A673 (cell line): ENCODE data around the gene MRNIP. TPM values are rescaled to one million over a fixed set of nuclear protein-coding genes. Genes with fewer than 3 reads are reported as not detected.

ENCODE experiments used
- BruUV-seq: library from RNA; stranded (reverse); fragments of 400-500 nt; replicated peaks from 2 replicates; lab custom pipeline; 2021; lab: Mats Ljungman, UMichigan
- CTCF ChIA-PET: fragments of 300-600 bp; sonication (Branson Sonifier 250); formaldehyde crosslinking; loops from one replicate; lab custom pipeline; 2022; ENCODE audit warnings: antibody characterized with exemption; lab: Charles Lee
- POLR2A ChIA-PET: fragments of 300-600 bp; sonication (Branson Sonifier 250); formaldehyde crosslinking; loops from one replicate; lab custom pipeline; 2022; ENCODE audit warnings: antibody characterized with exemption; ENCODE audit not compliant: low non-redundant PET; lab: Charles Lee
- DNase-seq: peaks from one replicate; pipeline ENCODE4 v3.0.0-alpha.2; 2015; ENCODE audit warnings: low spot score
- H3K27ac ChIP-seq: fragments of 200-600 bp; sonication (generic); 2 replicates; pipeline ENCODE4 v1.5.1; 2016; ENCODE audit warnings: mixed run types, low read depth, mild to moderate bottlenecking, mixed read lengths, antibody characterized with exemption, low read length; ENCODE audit not compliant: poor library complexity, severe bottlenecking
- H3K27me3 ChIP-seq: fragments of 200-600 bp; sonication (generic); replicated peaks from 2 replicates; pipeline ENCODE4 v1.6.1; 2017; ENCODE audit warnings: mixed run types, low read depth, mild to moderate bottlenecking, mixed read lengths, antibody characterized with exemption, low read length; ENCODE audit not compliant: insufficient read depth, poor library complexity
- H3K36me3 ChIP-seq: fragments of 200-600 bp; sonication (generic); 2 replicates; pipeline ENCODE4 v1.6.1; 2016; ENCODE audit warnings: mixed run types, mild to moderate bottlenecking, mixed read lengths, antibody characterized with exemption, low read length; ENCODE audit not compliant: insufficient read depth, poor library complexity, severe bottlenecking
- H3K4me1 ChIP-seq: fragments of 200-600 bp; sonication (generic); 2 replicates; pipeline ENCODE4 v1.6.1; 2017; ENCODE audit warnings: mixed run types, mild to moderate bottlenecking, mixed read lengths, antibody characterized with exemption, low read length; ENCODE audit not compliant: insufficient read depth, poor library complexity, severe bottlenecking
- H3K4me3 ChIP-seq: fragments of 200-600 bp; sonication (generic); 2 replicates; pipeline ENCODE4 v1.5.1; 2016; ENCODE audit warnings: low read depth, mixed run types, mild to moderate bottlenecking, mixed read lengths, low read length; ENCODE audit not compliant: poor library complexity, severe bottlenecking
- H3K9me3 ChIP-seq: fragments of 200-600 bp; sonication (generic); 2 replicates; pipeline ENCODE4 v1.6.1; 2016; ENCODE audit warnings: mixed run types, low read depth, mild to moderate bottlenecking, mixed read lengths, antibody characterized with exemption, low read length; ENCODE audit not compliant: poor library complexity, severe bottlenecking
- EZH2 ChIP-seq: fragments of 200-600 bp; sonication (generic); IDR thresholded peaks from 2 replicates; pipeline ENCODE4 v1.6.1; 2017; ENCODE audit warnings: borderline replicate concordance, low read depth, mild to moderate bottlenecking, mixed read lengths, antibody characterized with exemption, low read length; ENCODE audit not compliant: poor library complexity, severe bottlenecking
- intact Hi-C: fragments of 100-400 bp; cut with micrococcal nuclease; formaldehyde crosslinking; loops from one replicate; pipeline ENCODE4 v1.10.0; 2022; ENCODE audit not compliant: unreplicated experiment
- total RNA-seq: library from RNA; stranded (reverse); gene quantifications from 2 replicates; pipeline ENCODE4 v1.2.3, GENCODE V29; 2021
- TF ChIP-seq, protein P1 (sequence below): fragments of 300-800, 200-600 bp; sonication (generic); conservative IDR thresholded peaks from 2 replicates; pipeline ENCODE4 v1.5.1; 2017; ENCODE audit warnings: low read depth, mild to moderate bottlenecking, antibody characterized with exemption, low read length, moderate library complexity, mixed read lengths

The MRNIP gene
- total RNA-seq, 1 experiment from 2014 or later: 31.3 TPM

- CTCF ChIA-PET: no interaction called here
Observed at GRCh38 chr5:179880848-179881590, 22.4 kb upstream of the MRNIP start.

DNA sequence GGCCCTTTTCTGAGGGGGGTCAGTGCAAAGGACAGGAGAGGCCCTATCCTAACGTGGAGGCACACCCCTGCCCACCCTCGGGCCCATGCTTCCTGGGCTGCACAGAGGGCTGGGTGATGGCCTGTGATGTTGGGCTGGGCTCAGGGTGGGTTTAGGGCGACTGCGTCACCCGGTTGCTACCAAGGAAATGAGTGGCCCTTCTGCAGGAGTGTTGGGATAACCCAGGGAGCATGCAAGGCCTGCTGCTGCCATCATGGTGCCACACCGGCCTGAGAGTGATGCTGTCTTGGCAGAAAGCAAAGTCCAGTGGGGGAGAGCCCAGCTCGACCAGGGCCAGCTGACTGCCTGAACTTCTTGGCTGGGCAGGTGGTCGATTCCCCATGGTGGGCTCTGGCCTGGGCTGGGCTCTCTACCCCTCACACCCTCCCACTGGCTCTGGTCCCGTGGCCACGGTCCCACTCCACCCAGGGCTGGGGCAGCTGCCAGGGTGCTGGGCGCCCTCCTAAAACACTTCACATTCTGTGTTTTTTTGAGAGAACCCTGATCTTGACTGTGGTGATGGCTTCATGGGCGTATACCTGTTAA, 21.5 kb upstream of the MRNIP start:
- Histone ChIP-seq H3K36me3 (peaks cover 32% of the 10 kb centered on the region), H3K27ac (no peak overlapping the region), H3K27me3 (no peaks in the 10 kb centered on the region), H3K4me1 (no peaks in the 10 kb centered on the region), H3K4me3 (no peak overlapping the region), H3K9me3 (peaks cover 20% of the 10 kb centered on the region)
- ChIA-PET POLR2A (no interaction called here), CTCF (no interaction called here)
- BruUV-seq: no TSS peak
- intact Hi-C loops: no loop called here
- no peak for DNase-seq
- TF ChIP-seq, protein P1, sequence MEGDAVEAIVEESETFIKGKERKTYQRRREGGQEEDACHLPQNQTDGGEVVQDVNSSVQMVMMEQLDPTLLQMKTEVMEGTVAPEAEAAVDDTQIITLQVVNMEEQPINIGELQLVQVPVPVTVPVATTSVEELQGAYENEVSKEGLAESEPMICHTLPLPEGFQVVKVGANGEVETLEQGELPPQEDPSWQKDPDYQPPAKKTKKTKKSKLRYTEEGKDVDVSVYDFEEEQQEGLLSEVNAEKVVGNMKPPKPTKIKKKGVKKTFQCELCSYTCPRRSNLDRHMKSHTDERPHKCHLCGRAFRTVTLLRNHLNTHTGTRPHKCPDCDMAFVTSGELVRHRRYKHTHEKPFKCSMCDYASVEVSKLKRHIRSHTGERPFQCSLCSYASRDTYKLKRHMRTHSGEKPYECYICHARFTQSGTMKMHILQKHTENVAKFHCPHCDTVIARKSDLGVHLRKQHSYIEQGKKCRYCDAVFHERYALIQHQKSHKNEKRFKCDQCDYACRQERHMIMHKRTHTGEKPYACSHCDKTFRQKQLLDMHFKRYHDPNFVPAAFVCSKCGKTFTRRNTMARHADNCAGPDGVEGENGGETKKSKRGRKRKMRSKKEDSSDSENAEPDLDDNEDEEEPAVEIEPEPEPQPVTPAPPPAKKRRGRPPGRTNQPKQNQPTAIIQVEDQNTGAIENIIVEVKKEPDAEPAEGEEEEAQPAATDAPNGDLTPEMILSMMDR: no peak
- TF ChIP-seq EZH2: no peak

More at GRCh38 chr5:179880848-179881590, 22.4 kb upstream of the MRNIP start:
- Histone ChIP-seq H3K27me3 (no peaks in the 10 kb centered on the region), H3K4me1 (no peaks in the 10 kb centered on the region), H3K36me3 (peaks cover 37% of the 10 kb centered on the region), H3K27ac (no peak overlapping the region), H3K9me3 (peaks cover 20% of the 10 kb centered on the region), H3K4me3 (no peak overlapping the region)
- BruUV-seq: no TSS peak
- POLR2A ChIA-PET: no interaction called here
- intact Hi-C loops: no loop called here
- DNase-seq: no peak
- TF ChIP-seq, protein P1: no peak
- no peak for TF ChIP-seq EZH2

DNA sequence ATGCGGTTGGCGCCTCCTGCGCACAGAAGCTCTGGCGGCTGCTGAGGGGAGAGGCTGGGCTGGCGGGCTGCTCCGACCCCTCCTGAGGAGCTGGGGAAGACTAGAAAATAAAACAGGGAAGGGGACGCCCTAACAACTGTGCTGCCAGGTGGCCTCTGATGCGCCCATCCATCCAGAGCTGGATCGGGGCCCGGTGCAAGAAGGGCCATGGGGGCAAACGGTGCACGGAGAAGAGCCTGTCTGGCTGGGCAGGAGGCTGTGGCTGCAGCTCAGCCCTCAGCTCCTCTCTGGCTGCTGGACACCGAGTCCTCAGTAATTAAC, 21.0 kb upstream of the MRNIP start:
- Histone ChIP-seq H3K4me1 (no peaks in the 10 kb centered on the region), H3K9me3 (peaks cover 20% of the 10 kb centered on the region), H3K27ac (no peak overlapping the region), H3K4me3 (no peak overlapping the region), H3K36me3 (peaks cover 27% of the 10 kb centered on the region), H3K27me3 (no peaks in the 10 kb centered on the region)
- no TSS peak for BruUV-seq
- TF ChIP-seq, protein P1: no peak
- DNase-seq: no peak
- ChIA-PET CTCF (no interaction called here), POLR2A (no interaction called here)
- intact Hi-C loops: no loop called here
